ENCODE data around the gene MYD88.

DNA sequence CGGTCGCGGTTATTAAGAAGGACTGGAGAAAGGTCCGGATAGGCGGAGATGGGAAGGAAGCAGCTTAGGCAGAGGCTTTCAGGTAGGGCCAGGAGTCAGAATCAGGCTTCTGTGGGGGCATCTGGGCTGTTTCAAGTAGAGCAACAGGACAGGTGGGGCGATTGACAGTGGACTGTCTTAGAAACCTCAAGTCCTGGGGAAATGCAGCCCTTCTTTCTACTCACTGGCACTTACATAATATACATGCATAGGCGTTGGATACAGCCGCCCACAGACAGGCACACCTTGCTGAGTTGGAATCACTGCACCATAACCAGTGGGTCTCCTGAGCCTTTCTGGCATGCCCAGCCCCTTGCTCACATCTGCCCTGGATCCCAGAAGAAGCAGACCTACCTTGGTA, 730 bp downstream of the MYD88 start:
- TF ChIP-seq POLR2AphosphoS5 (IDR thresholded peaks at IDR 0.05; ENCODE audit: low read depth, low read length): no peak
- no peak for TF ChIP-seq REST (IDR thresholded peaks at IDR 0.05; ENCODE audit: insufficient read depth in 1 of 2, low read depth in 2 of 2, low read length in 2 of 2)
- TF ChIP-seq SIN3A (IDR thresholded peaks at IDR 0.05; ENCODE audit: borderline replicate concordance, insufficient read depth, low read length): no peak

Measured in PFSK-1 (cell line).